HG03045 (cell line): ENCODE measurements around the gene RPL10A.

Source experiments
- ATAC-seq: cut with Tn5 transposase; IDR thresholded peaks from one replicate; pipeline ENCODE4 v1.9.1; 2021; ENCODE audit warnings: mild to moderate bottlenecking, moderate library complexity; ENCODE audit not compliant: unreplicated experiment

Gene RPL10A

GRCh38 chr6:35445691-35446090 lies 22.5 kb upstream of the RPL10A start:
- no peak for ATAC-seq

- no peak for ATAC-seq
Measured at GRCh38 chr6:35448191-35448590, 20.0 kb upstream of the RPL10A start.

GRCh38 chr6:35449287-35449881 lies 18.8 kb upstream of the RPL10A start:
- no peak for ATAC-seq

- ATAC-seq = no peak
Measured at GRCh38 chr6:35451354-35452182, 16.6 kb upstream of the RPL10A start.

GRCh38 chr6:35452183-35453090 lies 15.8 kb upstream of the RPL10A start, which contains the start of gene FANCE:
Gene FANCE, plus strand, starts transcription at chr6:35452338. Its CDS starts 208 bp downstream, at chr6:35452546.
- peak; percentile 93 for ATAC-seq

- ATAC-seq = no peak
Measured at GRCh38 chr6:35453236-35453635, 15.0 kb upstream of the RPL10A start.

- no peak for ATAC-seq
Measured at GRCh38 chr6:35454391-35455110, 13.7 kb upstream of the RPL10A start.

GRCh38 chr6:35457907-35458306 lies 10.3 kb upstream of the RPL10A start:
- ATAC-seq = no peak

- no peak for ATAC-seq
Measured at GRCh38 chr6:35461270-35461669, 6.9 kb upstream of the RPL10A start.

GRCh38 chr6:35463292-35463691 lies 4.9 kb upstream of the RPL10A start:
- ATAC-seq = no peak

GRCh38 chr6:35465646-35466045 lies 2.6 kb upstream of the RPL10A start:
- ATAC-seq = no peak

- ATAC-seq = peak; percentile 5
Measured at GRCh38 chr6:35468980-35469750, 964 bp downstream of the RPL10A start.

- no peak for ATAC-seq
Measured at GRCh38 chr6:35469751-35470662, 1.8 kb downstream of the RPL10A start.

GRCh38 chr6:35470663-35471120 lies 2.5 kb downstream of the RPL10A start:
- ATAC-seq = no peak

GRCh38 chr6:35471836-35472345 lies 3.7 kb downstream of the RPL10A start:
- ATAC-seq = no peak

- ATAC-seq = no peak
Measured at GRCh38 chr6:35473075-35473849, 5.1 kb downstream of the RPL10A start.

GRCh38 chr6:35473850-35474130 lies 5.6 kb downstream of the RPL10A start:
- no peak for ATAC-seq
